Testis (tissue), 3 donors: Measurements from ENCODE around the gene SMAD3. TPM values are rescaled to one million over a fixed set of nuclear protein-coding genes. Genes with fewer than 3 reads are reported as not detected.

Experiments used
- DNase-seq: peaks from one replicate; pipeline ENCODE4 v3.0.0-alpha.2; 2019
- H3K27ac ChIP-seq, 2 donors: fragments of 200-600 bp; sonication (generic); one replicate each; pipeline ENCODE4 v1.5.1; 2019
- H3K27me3 ChIP-seq: fragments of 200-600 bp; sonication (generic); one replicate; pipeline ENCODE4 v1.5.1; 2019
- H3K36me3 ChIP-seq: fragments of 200-600 bp; sonication (generic); one replicate; pipeline ENCODE4 v1.5.1; 2017; ENCODE audit warnings: low read depth; ENCODE audit errors: missing control alignments
- H3K4me1 ChIP-seq: fragments of 200-600 bp; sonication (generic); one replicate; pipeline ENCODE4 v1.5.1; 2019
- H3K4me3 ChIP-seq, 2 donors: fragments of 200-600 bp; sonication (generic); one replicate each; pipeline ENCODE4 v1.5.1; 2017 to 2019
- H3K9me3 ChIP-seq: fragments of 200-600 bp; sonication (generic); one replicate; pipeline ENCODE4 v1.5.1; 2017
- CTCF ChIP-seq, 3 experiments: fragments of 450-650 bp in 2 of 3; fragments of 200-600 bp in 1 of 3; sonication (generic) in 1 of 3; IDR thresholded peaks; one replicate each; pipeline ENCODE4 v1.5.1; 2016 to 2019; ENCODE audit warnings: antibody characterized with exemption in 3 of 3, mild to moderate bottlenecking in 2 of 3, moderate library complexity in 1 of 3
- POLR2A ChIP-seq: fragments of 450-650 bp; IDR thresholded peaks from one replicate; pipeline ENCODE4 v1.6.1; 2017; ENCODE audit warnings: antibody characterized with exemption, mild to moderate bottlenecking, moderate library complexity
- WGBS, 2 donors: methylation state at CpG; one replicate each; pipeline ENCODE4 v1.1.5; 2018; 5-methylcytosine and 5-hydroxymethylcytosine counted together
- intact Hi-C: fragments of 100-400 bp; cut with DNase I; formaldehyde crosslinking; loops from one replicate; pipeline ENCODE4 v1.15.1; 2023; ENCODE audit warnings: low total_unique reads
- polyA plus RNA-seq: library from polyadenylated mRNA; stranded (reverse); fragments of 350-450 nt; fragmentation: Illumina TruSeq; extraction: RNeasy Lipid Tissue Mini Kit (QIAGEN cat#74804); gene quantifications from one replicate; pipeline ENCODE4 v1.2.3, GENCODE V29; 2014; ENCODE audit warnings: low read depth, low replicate concordance; ENCODE audit not compliant: insufficient read depth
- total RNA-seq, 2 donors: library from RNA; depleted of rRNA; stranded (reverse); fragments of >200 nt; gene quantifications; one replicate each; pipeline ENCODE4 v1.2.3, GENCODE V29; 2016

SMAD3 gene
- total and polyA plus RNA-seq, 3 donors from 2014 or later, result 11.4 to 31.6 (median 18.7) TPM

- no peaks in the 10 kb centered on the region for H3K27me3 ChIP-seq
- 73 to 78% methylated on average over 18 of the region's 18 CpGs for WGBS, 2 donors
- no peak for DNase-seq
- no peak overlapping the region for H3K27ac ChIP-seq
- TF ChIP-seq POLR2A (no peak), CTCF (IDR thresholded peaks at IDR 0.05) (no peak)
- H3K4me3 ChIP-seq, result no peak overlapping the region
- H3K36me3 ChIP-seq, result no peaks in the 10 kb centered on the region
- H3K4me1 ChIP-seq, result peaks cover 27% of the 10 kb centered on the region
- no peaks in the 10 kb centered on the region for H3K9me3 ChIP-seq
- intact Hi-C loops, result no loop called here
These were observed 44.0 kb downstream of the SMAD3 start for GRCh38 chr15:67109141-67110034.

GRCh38 chr15:67110361-67110781 lies 45.0 kb downstream of the SMAD3 start:
- no peak for DNase-seq
- H3K4me3 ChIP-seq, result no peak overlapping the region
- H3K4me1 ChIP-seq, result peaks cover 17% of the 10 kb centered on the region
- no peaks in the 10 kb centered on the region for H3K9me3 ChIP-seq
- WGBS, 2 donors, result 92 to 95% methylated on average over 5 of the region's 5 CpGs
- no peaks in the 10 kb centered on the region for H3K36me3 ChIP-seq
- no peak overlapping the region for H3K27ac ChIP-seq
- TF ChIP-seq CTCF (IDR thresholded peaks at IDR 0.05) (no peak), POLR2A (no peak)
- no peaks in the 10 kb centered on the region for H3K27me3 ChIP-seq
- intact Hi-C loops, result no loop called here

GRCh38 chr15:67110958-67111864 lies 45.8 kb downstream of the SMAD3 start:
- 93 to 98% methylated on average over 2 of the region's 2 CpGs for WGBS, 2 donors
- Histone ChIP-seq H3K36me3 (no peaks in the 10 kb centered on the region), H3K4me3 (no peak overlapping the region), H3K27me3 (no peaks in the 10 kb centered on the region), H3K4me1 (peaks cover 9% of the 10 kb centered on the region), H3K9me3 (no peaks in the 10 kb centered on the region), H3K27ac (no peak overlapping the region)
- no peak for DNase-seq
- no peak for TF ChIP-seq POLR2A
- TF ChIP-seq CTCF (IDR thresholded peaks at IDR 0.05), result no peak
- intact Hi-C loops, result no loop called here

- Histone ChIP-seq H3K4me3 (no peak overlapping the region), H3K27ac (no peak overlapping the region), H3K4me1 (no peaks in the 10 kb centered on the region), H3K9me3 (no peaks in the 10 kb centered on the region), H3K36me3 (no peaks in the 10 kb centered on the region), H3K27me3 (no peaks in the 10 kb centered on the region)
- 90 to 97% methylated on average over 8 of the region's 8 CpGs for WGBS, 2 donors
- intact Hi-C loops, result no loop called here
- no peak for DNase-seq
- TF ChIP-seq POLR2A, result no peak
- TF ChIP-seq CTCF (IDR thresholded peaks at IDR 0.05), result no peak
These were observed 48.6 kb downstream of the SMAD3 start for GRCh38 chr15:67114046-67114445.
